Right kidney (tissue), 1 donor: ENCODE measurements around the gene GPR148.

Experiments
- DNase-seq: peaks from one replicate; pipeline ENCODE4 v3.0.0-alpha.2; 2016

GPR148 gene

DNA sequence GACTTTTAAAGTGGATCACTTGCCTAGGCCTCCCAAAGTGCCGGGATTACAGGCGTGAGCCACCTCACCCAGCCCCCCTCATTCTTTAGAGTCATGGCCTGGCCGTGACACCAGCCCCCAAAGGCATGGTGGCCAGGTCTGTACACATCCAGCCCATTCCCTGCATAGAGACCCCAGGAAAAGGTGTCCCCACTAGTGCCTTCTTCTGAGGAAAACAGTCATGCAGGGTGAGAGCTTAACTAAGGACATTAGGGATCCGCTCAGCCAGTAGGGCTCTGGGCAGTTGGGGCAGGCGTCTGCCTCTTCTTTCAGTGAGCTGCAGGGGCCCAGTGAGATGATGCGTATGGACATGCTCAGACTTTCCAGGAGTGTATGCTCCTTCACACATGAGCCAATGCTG, 20.8 kb downstream of the GPR148 start:
- DNase-seq, result no peak

- DNase-seq, result no peak
Observed at GRCh38 chr2:130754811-130755210, 25.9 kb downstream of the GPR148 start.

- DNase-seq, result peak; percentile 57
Observed at GRCh38 chr2:130755256-130756052, 26.6 kb downstream of the GPR148 start, which contains the start of gene AMER3. AMER3 (plus strand) TSS chr2:130755540; CDS start chr2:130762073, 6,533 bp downstream.

GRCh38 chr2:130756053-130756873, 27.4 kb downstream of the GPR148 start:
- peak; percentile 63 for DNase-seq

GRCh38 chr2:130756874-130757668, 28.2 kb downstream of the GPR148 start:
- no peak for DNase-seq

GRCh38 chr2:130759906-130760753, 31.3 kb downstream of the GPR148 start:
- no peak for DNase-seq

- DNase-seq, result no peak
Observed at GRCh38 chr2:130760754-130761751, 32.2 kb downstream of the GPR148 start.

DNA sequence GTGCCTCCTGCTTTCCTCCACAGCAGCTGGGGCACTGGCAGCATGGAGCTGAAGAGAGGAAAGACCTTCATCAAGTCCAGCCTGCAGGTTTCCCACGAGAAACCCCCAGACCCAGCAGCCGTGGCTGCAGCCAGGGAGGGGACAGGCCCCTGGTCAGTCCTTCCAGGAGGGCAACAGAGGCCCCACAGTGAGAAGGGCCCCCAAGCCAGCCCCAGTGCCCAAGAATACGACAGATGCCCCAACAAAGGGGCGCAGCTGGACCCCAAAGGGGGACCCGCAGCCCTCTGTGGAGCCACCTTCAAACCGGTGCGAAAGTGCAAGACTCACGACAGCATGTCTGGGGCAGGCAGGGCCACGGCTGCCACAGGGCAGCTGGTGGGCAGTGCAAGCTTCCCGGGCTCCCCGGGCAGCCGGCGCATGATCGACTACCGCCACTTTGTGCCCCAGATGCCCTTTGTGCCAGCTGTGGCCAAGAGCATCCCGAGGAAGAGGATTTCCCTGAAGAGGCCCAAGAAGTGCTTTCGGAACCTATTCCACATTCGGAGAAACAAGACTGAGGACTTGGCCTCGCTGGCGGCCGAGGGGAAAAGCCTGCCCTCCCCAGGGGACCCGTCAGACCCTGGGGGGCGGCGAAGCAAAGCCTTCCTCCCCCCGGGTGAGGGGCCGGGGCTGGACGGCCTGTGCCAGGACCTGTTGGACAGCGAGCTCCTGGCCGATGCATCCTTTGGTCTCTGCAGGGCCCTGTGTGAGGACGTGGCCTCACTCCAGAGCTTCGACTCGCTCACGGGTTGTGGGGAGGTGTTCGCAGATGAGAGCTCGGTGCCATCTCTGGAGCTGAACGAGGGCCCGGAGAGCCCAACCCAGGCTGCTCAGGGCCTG, 33.4 kb downstream of the GPR148 start:
- no peak for DNase-seq

GRCh38 chr2:130762910-130763385, 34.1 kb downstream of the GPR148 start:
- DNase-seq, result no peak

DNA sequence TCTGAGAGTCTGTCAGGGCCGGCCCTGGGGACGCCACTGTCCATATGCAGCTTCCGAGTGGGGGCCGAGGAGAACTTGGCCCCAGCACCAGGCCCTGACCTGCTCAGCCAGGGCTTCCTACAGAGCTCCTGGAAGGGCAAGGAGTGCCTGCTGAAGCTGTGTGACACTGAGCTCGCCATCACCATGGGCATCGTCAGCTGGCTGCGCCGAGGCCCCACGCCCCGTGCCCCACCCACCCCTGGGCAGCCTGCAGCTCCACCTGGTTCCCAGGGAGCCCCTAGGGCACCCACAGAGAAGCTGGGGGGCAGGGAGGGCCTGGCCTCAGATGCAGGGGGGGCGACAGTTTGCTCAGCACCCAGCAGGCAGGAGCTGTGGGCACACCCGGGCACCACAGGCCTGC, 34.5 kb downstream of the GPR148 start:
- no peak for DNase-seq

DNA sequence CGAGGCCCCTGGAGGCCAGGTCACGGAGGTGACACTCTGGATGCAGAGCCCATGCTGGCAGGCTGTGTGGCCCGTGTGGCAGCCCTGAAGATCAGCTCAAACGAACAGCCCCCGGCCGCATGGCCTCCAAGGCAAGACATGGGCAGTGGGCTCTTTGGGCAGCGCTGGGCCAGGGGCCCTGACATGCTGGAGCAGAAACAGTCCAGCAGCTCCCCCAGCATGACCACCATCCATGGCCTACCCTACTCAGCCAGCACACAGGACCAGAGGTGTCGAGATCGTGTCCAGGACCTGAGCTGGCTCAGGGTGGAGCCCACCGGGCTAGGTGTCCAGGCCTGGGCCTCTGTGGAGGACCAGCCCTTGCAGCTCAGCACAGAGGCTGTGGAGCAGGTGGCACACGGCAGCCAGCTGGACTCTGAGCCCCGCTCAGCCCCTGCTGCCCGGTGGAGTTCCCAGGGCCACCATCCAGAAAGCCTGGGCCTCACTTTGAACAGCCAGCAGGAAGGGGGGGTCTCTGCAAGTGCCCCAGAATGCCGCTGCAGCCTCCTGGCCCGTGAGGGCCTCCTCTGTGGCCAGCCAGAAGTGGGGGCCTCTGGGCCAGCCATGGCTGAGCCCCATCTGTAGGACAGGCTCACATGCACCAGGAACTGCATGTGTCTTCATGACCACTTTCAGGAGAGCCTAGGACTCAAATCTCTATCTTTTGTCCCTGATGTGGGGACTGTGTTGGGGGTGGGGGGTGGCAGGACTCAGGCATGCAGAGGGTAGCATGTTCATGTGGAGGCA, 35.4 kb downstream of the GPR148 start:
- DNase-seq, result no peak

- DNase-seq, result no peak
Observed at GRCh38 chr2:130764821-130765115, 35.9 kb downstream of the GPR148 start.

DNA sequence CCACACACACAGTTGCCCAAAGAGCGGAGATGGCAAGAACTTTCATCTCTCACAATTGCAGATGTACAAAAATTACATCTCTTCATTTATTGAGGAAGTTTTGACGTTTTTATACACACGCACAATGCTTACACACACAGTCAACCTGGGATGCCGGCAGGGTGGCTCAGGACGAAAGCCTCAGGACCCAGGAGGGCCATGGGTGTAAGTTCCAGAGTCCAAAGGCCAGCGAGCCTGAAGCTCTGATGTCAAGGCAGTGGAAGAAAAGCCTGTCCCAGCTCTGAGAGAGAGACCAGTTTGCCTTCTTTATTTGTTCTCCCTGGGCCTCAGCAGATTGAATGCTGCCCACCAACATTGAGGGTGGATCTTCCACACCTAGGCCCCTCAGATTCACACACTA, 36.6 kb downstream of the GPR148 start:
- DNase-seq, result no peak

DNA sequence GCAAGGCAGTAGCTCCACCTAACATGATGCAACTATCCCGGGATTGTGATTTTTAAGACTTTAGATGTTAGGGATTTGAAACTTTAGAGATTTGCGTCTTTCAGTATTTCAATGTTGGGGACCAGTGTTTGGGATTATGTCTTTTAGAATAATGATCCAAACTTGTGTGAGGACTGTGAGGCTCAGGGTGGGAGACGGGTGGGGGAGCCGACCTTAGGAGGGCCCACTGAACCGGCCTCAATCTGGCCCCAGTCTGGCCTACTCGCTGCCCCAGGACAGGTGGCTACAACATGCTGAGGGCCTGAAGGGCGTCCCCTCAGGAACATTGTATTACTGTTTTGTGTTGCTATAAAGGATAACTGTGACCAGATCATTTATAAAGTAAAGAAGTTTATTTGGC, 37.2 kb downstream of the GPR148 start:
- no peak for DNase-seq

- no peak for DNase-seq
Observed at GRCh38 chr2:130766711-130767407, 38.0 kb downstream of the GPR148 start.

- DNase-seq, result no peak
Observed at GRCh38 chr2:130767408-130767775, 38.5 kb downstream of the GPR148 start.

DNA sequence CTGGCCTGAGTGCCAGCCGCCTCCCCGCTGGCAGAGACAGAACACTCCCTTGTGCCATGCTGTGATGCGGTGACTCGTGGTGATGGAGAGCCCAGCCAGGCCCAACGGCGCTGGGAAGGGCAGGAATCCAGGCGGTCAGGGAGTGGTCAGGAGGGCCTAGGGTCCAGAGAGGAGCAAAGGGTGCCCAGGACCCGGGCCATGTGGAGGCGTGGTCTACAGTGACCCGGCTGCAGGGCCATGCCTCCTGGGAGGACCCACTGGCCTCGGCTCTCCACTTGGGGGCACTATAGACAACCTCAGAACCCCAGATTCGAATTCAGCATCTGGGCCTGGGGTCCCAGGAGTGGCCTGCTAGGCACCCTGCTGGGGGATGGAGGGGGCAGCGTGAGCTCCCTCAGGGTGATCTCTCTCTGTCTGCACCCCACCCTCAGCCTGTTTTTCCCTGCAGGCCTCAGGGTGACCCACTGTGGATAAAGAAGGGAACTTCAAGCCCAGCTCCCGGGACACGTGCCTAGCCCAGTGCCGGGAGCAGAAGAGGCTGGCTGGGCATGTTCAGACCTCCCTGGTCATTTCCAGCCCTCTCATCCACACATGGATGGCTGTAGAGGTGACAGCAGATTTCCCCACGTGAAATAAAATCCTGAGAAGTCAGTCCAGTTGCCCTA, 39.5 kb downstream of the GPR148 start:
- DNase-seq, result no peak
